ENCODE data around the gene ROPN1B. TPM values are rescaled to one million over a fixed set of nuclear protein-coding genes. Genes with fewer than 3 reads are reported as not detected.
"Not testable (repeated sequence)": the region's sequence is repeated elsewhere in the genome, so short reads cannot be mapped to it uniquely, and the experiment has no call there.

ROPN1B gene
- total RNA-seq, 1 donor from 2014 or later, result 0.60 TPM

DNA sequence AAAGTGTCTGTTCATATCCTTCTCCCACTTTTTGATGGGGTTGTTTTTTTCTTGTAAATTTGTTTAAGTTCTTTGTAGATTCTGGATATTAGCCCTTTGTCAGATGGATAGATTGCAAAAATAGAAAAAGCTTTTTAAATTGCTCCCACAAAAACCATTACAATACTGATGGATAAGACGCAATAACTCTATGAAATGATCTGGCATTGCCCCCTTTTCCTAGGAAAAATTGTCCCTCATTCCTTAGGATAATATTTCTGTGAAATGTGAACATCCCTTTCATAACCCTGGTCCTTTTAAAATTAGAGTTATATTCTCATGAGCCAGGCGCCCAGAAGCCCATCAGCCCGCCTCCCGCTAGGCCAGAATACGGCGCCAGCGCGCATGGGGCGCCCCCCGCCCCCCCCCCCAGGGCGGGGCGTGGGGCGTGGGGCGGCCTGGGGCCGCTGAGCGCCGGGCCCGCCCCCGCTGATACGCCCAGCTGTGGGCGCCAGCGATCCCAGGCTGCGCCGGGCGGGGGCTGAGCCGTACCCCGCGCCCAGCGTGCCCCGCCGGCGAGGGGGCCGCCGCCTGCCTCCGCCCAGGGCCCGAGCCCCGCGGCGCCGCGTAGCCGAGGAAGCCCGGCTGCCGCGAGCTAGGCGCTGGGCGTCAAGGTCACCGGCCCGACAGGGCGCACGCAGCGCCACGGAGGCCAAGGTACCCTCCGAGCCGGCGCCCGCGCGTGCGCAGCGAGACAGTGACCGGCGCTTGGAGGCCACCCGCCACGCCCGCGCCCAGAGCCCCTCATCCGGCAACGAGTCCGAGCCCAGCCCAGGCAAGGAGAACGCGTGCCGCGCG lies 11.1 kb upstream of the ROPN1B start:
- DNase-seq (ENCODE audit: low spot score) (no peak), ATAC-seq (no peak)

DNA sequence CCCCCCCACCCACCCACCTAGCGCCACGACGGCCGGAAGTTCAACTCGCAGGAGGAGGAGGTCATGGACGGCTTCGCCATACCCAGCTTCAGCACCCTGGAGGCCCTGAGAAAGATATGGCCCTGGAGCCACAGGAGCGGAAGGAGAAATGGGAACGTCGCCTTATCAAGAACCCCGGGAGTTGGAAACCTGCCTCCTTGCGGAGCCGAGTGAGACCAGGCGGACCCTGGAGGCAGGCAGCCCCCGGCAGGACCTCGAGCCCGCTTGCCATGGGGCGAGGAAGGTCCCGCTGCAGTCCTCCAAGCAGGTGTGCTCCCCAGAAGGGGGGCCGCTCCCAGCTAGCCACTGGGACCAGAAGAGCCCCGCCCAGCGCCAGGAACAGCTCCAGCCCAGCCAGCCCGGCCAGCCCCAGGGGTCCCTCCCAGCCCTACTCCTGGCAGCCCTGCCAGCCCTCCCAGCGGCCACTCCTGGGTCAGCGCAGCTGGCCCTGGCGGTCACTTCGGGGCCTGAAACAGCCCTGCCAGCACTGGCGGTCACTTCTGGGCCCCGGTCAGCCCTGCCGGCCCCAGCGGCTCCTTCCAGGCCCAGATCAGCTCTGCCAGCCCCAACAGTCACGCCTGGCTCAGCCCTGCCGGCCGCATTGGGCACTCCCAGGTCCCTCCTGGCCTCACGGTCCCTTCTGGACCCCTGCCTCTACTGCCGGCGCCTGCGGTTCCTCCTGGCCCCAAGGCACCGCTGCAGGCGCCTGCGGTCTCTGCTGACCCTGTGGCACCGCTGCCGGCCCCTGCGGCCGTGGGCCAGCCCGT lies 10.3 kb upstream of the ROPN1B start:
- ATAC-seq, result no peak
- no peak for DNase-seq (ENCODE audit: low spot score)

DNA sequence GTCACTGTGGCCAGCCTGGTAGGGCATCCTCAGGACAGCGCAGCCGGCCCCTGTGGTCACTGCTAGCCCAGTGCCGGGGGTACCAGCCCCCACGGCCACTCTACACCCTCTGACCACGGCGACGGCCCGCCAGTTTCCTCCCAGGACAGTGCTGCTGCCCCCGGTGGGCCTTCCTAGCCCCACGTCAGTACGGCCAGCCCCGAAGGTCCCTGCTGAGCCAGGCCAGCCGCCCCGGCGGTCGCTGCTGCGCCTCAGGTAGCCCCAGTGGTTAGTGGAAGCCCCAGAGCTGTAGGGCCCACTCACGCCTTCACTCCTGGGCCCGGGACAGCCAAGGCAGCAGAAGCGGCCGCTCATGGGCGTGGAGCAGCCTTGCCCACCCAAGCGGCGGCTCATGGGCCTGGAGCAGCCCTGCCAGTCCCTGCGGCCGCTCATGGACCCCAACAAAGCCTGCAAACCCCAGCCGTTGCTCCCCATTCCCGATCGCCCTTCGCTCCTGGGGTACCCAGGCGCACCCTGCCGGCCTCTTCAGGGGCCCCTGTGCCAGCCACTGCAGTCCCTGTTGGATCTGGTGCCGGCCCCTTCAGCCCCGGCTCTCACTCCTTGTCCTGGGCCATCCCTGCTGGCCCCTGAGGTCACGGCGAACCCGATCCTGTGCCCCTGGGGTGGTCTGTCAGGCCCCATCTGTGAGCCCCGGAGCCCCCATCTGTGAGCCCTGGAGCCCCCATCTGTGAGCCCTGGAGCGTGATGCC lies 9.5 kb upstream of the ROPN1B start:
- ATAC-seq, result no peak
- no peak for DNase-seq (ENCODE audit: low spot score)

DNA sequence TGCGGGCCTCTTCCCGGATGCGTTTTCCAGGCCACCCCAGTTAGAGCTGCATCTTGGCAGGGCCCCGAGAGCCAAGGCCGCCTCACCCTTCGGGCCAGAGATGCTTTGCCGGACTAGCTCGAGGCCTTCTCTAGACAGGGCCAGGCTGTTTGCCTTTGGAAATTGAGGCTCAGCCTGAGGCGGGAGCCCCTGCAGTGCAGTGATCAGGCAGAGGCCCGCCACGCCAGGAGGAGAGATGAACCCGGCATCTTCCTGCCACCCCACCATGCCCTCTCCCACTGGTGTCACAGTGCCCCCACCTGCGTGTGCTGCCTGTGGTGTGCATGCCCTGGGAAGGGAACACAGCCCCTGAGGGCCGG lies 8.9 kb upstream of the ROPN1B start:
- ATAC-seq (no peak), DNase-seq (ENCODE audit: low spot score) (no peak)

DNA sequence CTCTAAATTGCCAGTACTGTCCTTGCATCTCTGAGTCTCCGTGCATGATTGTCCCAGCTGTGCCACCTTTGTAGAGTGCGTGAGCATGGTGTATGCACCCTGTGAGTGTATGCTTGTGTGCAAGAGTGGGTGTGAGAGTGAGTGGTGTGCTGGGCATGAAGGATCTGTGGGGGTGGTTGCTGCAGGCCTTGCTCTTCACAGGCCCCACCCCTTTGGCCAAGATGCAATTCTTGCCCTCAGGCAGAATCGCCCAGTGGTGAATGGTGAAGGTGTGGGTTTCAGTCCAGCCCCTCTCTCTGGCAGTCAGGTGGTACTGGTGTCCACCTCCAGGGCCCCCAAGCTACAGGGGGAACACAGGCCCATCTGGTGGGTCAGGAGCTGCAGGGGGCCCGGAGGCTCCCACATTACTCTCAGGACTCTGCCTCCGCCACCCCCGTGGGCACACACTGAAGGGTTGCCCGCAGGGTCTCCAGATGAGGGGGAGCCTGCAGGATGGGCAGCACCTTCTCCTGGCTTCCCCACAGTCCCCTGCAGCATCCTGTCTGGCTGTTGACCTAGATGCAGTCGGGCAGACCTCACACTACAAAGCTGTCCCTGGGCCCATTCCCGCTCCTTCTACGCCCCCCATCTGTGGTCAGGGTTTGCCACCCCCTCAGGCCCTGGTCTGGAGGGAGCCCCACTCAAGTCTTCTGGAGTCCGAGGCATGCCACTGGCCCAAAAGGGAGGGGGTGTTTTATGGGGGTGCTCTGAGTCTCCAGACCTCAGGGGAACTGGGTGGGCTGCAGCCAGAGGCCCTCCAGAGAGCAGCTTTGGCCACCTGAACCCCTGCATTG lies 8.3 kb upstream of the ROPN1B start:
- DNase-seq (ENCODE audit: low spot score) (no peak), ATAC-seq (no peak)

DNA sequence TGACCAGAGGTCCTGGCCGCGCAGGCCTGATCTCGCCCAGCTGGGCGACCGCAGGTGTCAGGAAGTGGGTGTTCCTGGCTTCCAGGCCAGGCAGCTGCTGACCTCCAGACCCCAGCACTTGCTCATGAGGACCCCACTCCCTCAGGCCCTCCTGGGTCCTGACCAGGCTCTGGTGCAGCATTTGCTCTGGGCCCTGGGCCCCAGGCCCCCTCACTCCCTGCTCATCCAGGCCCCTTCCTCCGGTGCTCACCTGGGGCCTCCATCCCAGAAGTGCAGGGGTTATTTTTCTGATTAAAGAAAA lies 7.7 kb upstream of the ROPN1B start:
- no peak for DNase-seq (ENCODE audit: low spot score)

DNA sequence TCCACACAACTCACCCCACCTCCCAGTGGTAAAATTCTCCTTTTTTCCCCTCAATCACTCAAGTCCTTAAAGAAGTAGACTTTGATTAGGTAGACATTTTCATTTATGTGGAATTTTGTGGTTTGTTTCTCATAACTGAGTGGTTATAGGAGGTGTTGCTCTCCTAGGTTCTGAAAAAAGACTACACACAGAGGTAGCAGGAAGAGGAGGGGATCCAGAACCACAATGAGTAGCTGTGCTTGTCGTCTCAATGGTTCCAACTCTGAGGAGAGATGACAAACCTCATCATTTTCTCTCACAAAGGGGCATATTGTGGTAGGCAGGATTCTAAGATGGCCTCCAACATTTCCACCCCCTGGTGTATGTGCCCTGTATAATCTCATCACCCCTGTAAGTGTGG lies 5.1 kb upstream of the ROPN1B start:
- ATAC-seq; DNase-seq (ENCODE audit: low spot score): not testable (repeated sequence)

More for the DNA sequence above, 7.7 kb upstream of the ROPN1B start:
- ATAC-seq, result no peak

DNA sequence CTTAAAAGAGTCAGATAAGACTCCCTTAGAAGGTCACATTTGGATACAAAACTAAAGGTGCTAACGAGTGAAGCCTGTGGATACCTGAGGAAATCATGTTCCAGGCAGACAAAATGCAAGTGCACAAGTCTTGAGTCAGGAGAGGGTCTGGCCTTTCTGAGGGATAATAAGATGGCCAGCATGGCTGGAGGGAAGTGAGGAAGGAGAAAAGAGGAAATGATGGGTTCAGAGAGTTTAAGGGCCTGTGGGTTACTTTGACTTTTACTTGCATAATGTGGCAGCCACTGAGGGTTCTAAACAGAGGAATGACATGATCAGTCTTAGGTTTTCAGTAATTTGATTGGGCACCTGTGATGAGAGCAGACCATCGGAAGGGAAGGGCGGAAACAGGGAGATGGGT lies 3.5 kb upstream of the ROPN1B start:
- no peak for ATAC-seq
- no peak for DNase-seq (ENCODE audit: low spot score)

DNA sequence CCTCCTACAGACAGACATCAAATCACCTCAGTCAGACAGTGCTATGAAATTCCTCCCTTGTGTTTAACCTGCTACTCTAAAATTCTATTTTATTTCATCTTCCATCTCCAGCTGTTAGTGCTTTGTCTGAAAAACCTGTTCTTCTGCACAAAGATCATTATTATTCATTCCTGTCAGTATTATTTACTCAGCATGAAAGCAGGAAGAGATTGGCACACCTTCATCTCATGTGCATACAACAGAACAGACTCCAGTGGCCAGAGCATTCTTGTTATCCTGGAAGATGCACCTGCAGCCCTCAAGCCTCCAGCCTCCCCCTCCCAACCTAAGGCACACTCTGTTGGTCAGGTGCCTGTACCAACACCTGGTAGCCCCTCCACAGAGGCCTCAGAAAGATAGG lies 1.8 kb upstream of the ROPN1B start:
- DNase-seq (ENCODE audit: low spot score) (no peak), ATAC-seq (no peak)

DNA sequence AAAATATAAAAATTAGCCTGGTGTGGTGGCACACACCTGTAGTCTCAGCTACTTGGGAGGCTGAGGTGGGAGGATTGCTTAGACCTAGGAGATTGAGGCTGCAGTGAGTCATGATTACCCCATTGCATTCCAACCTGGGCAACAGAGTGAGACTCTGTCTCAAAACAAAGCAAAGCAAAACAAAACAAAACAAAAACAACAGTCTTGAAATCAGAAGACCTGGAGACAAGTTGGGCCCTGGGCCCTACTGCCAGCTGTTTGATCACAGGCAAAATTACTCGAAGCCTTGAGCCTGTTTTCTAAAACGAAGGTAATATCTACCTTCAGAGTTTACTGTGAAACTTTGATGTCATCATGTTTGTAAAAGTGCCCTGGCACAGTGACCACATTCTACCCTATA lies 857 bp upstream of the ROPN1B start:
- DNase-seq (ENCODE audit: low spot score); ATAC-seq: not testable (repeated sequence)

DNA sequence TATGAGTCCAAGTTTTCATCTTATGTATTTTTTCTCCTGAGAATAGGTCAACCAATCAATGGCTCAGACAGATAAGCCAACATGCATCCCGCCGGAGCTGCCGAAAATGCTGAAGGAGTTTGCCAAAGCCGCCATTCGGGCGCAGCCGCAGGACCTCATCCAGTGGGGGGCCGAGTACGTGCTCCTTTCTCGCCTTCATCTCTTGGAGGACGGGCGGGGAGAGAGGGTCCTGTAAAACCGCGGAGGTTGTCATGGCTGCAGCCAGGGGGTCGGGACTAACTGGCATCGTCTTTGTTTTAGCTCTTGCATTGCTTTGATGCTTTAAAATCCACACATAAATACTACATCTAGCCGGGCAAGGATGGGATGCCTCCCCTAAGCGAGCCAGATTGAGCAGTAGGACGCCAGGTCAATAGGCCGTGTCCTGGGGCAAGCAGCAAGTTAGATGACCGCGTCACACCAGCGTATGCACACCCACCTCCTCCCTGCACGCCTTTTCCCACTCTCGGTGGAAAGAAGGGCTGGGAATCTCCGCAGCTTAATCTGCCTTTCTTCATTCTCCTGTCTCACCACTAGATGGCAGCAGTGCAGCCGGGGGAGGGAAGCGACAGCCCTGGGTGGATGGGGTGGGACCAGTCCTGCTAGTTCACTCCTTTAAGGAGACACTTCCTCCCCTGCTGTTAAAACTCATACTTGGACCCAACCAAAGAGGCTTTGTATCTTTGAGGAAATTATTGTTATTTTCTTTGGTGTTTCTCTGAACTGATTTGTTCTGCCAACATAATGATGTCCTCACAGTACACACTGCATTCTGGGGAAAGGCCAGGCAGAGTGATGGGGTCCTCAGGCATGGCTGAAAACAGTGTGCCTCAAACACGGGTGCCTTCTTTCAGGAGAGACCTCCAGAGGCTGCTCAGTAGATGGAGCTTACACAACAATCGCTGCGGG lies 3.3 kb downstream of the ROPN1B start:
- peak; percentile 83 for ATAC-seq
- DNase-seq (ENCODE audit: low spot score), result not testable (repeated sequence)

DNA sequence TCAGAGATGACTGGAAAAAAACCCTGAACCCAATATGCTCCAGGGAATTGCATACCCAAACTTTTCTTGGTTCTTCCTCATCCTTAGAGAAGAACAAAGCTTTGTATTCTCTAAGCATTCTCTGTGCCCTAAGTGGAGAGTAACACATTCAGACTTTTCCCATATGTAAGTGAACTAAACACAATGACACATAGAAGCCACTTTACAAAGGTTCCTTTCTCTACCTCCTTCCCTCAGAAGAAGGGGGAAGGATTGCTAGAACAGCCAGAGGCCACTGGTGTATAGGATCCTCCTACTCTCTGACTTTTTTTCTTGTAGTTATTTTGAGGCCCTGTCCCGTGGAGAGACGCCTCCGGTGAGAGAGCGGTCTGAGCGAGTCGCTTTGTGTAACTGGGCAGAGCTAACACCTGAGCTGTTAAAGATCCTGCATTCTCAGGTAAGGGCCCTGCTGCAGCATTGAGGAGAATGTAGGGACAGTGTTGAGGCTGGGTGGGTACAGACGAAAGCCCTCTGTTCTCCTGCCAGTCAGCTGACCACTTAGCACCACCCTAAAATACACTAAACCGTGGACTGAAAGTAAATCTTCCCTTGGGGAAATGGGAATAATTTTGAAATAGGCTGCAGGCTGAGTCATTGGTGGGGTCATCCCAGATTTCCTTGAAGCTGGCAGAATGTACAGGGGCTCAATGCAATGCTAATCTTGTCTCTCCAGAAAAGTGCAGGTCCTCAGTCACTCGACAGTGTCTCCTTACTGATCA lies 6.4 kb downstream of the ROPN1B start:
- not testable (repeated sequence) for ATAC-seq; DNase-seq (ENCODE audit: low spot score)

DNA sequence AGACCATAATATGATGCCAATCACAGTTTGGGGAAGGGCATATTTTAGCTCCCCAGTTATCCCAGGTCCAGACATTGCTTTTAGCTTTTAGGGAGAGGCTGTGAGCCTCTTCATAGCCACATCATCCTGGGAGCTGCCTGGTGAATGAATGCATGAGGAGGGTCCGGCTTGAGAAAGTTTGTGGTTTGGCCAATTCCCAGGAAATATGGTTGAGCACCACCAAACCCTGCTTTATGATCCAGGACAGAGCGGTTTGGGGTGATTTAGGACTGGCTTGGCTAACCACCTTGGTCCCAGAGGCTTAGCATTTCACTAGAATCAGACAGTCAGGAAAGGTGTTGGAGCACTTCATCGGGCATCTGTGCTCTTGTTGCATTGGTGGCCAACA lies 7.0 kb downstream of the ROPN1B start:
- DNase-seq (ENCODE audit: low spot score), result not testable (repeated sequence)

DNA sequence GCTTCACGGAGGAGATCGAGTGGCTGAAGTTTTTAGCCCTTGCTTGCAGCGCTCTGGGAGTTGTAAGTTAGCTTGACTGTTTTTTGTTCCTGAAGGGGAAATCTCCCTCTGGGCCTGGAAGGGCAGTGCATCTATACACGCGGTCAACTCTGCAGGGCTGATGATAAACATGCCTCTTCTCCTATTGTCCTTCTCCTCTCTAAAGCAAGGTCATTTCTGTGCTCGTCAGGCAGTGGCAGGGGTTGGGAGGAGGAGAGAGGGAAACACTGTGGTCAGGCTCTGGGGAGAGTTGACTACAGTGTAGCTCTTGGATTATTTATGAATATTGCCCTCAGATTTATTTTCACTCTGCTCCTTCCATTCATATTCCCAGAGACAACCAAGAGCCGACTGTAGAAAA lies 8.1 kb downstream of the ROPN1B start:
- DNase-seq (ENCODE audit: low spot score); ATAC-seq: not testable (repeated sequence)

More for the DNA sequence above, 7.0 kb downstream of the ROPN1B start:
- ATAC-seq, result not testable (repeated sequence)

DNA sequence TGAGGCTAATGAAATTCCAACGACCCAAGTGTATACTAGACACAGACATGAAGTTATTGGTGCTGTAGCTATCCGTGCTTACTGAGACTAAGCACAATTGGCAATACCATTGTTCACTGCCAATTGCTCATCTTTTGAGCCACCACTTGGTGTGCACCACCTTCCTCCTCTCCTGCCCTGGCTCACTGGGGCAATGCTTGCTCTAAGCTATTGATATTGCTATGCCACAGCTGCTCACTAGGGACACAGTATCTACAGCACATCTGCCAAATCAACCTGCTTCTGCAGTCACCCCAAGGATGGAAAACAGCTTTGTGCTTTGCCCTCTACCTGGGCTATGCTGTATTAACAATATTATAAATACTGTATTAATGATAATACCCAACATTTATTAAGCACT lies 16.0 kb downstream of the ROPN1B start:
- not testable (repeated sequence) for DNase-seq (ENCODE audit: low spot score)
- peak; percentile 62 for ATAC-seq

DNA sequence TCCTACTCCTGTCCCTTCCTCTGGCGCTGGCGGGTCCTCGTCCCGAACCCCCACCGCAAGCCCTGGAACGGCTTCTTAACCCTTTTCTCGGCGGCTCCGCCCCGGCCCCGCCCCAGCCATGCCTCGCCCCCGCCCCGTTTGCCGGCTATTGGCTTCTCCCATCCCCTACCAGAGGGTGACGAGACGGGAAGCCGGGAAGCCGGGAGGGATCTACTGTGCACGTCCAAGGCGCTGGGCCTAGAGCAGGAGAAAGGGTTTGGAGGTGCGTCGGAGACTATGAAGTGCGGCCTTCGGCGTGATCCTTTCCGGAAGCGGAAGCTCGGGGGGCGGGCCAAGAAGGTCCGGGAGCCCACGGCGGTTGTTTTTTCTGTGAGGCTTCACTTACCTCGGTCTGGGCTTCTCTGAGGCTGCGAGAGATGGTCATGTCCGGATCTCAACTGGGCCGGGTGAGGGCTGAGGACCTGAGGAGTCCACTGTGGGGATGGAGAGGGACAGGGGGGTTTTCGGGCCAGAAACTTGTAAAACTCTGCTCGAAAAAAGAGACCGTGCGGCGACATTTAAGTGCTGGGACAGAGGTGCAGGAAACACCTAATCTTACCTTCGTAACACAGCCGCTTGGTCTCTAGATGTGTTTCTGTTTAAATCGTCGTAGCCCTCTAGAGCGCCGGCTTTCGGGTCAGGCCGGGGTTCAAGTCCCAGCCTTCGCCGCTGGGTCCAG lies 21.4 kb downstream of the ROPN1B start:
- ATAC-seq (peak; percentile 96), DNase-seq (ENCODE audit: low spot score) (peak; percentile 84)

DNA sequence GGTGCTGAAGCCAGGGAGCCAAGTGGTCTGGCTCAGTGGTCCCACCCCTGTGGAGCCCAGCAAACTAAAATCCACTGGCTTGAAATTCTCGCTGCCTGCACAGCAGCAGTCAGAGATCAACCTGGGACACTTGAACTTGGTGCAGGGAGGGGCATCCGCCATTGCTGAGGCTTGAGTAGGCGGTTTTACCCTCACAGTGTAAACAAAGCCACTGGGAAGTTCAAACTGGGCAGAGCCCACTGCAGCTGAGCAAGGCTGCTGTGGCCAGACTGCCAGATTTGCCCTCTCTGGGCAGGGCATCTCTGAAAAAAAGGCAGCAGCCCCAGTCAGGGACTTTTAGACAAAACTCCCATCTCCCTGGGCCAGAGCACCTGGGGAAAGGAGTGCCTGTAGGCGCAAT lies 27.8 kb downstream of the ROPN1B start:
- not testable (repeated sequence) for ATAC-seq; DNase-seq (ENCODE audit: low spot score)

DNA sequence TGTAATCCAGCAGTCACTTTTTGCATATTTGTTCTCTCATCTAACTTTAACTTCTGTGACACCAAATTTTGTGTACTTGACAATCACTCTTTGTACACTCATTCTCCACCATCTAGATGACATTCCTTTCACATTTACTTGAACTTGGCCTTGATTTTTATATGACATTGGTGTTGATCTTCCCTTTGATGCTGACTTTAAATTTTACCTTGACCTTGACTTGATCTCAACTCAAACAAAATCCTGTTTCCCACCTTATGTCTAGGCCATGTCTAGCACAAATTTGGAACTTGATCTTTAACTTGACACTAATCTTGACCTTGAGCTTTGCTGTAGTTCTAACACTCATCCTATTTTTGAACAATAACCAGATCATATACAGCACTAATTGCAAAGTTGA lies 33.2 kb downstream of the ROPN1B start:
- DNase-seq (ENCODE audit: low spot score), result no peak
- ATAC-seq, result no peak
